Endothelial cell of umbilical vein (primary cell): ENCODE data around the gene REEP1.

Experiments
- CTCF ChIP-seq, 2 donors: IDR thresholded peaks; 1 replicate in 1 of 2; 2 replicates in 1 of 2; pipeline ENCODE4 v1.5.1; 2011; ENCODE audit warnings: low read length in 2 of 2, mild to moderate bottlenecking in 2 of 2, moderate library complexity in 2 of 2, control low read depth in 1 of 2, inconsistent platforms in 1 of 2, low read depth in 1 of 2; ENCODE audit not compliant: insufficient read depth in 1 of 2; ENCODE audit errors: extremely low read depth in 1 of 2
- EZH2 ChIP-seq: IDR thresholded peaks from 2 replicates; pipeline ENCODE4 v1.6.1; 2012; ENCODE audit warnings: borderline replicate concordance, low read depth, mild to moderate bottlenecking, moderate library complexity, low read length, inconsistent platforms; ENCODE audit not compliant: severe bottlenecking
- FOS ChIP-seq: IDR thresholded peaks from 2 replicates; pipeline ENCODE4 v1.6.1; 2011; ENCODE audit warnings: mild to moderate bottlenecking, low read length, moderate library complexity, borderline replicate concordance; ENCODE audit not compliant: insufficient read depth
- JUN ChIP-seq: IDR thresholded peaks from 2 replicates; pipeline ENCODE4 v1.6.1; 2011; ENCODE audit warnings: borderline replicate concordance, low read depth; ENCODE audit not compliant: insufficient read length, insufficient read depth
- MAX ChIP-seq: IDR thresholded peaks from 2 replicates; pipeline ENCODE4 v1.6.1; 2011; ENCODE audit not compliant: insufficient read depth, insufficient read length
- MYC ChIP-seq: IDR thresholded peaks from one replicate; pipeline ENCODE4 v1.6.1; 2011; ENCODE audit warnings: mild to moderate bottlenecking, low read depth, low read length
- POLR2A ChIP-seq: IDR thresholded peaks from 2 replicates; pipeline ENCODE4 v1.6.1; 2012; ENCODE audit warnings: low read depth, mild to moderate bottlenecking, control low read depth, low read length
- POLR2AphosphoS5 ChIP-seq: IDR thresholded peaks from 2 replicates; pipeline ENCODE4 v1.6.1; 2012; ENCODE audit warnings: low read depth, mild to moderate bottlenecking, control low read depth, low read length, moderate library complexity; ENCODE audit not compliant: insufficient read depth

GRCh38 chr2:86239326-86239725 is 98.1 kb downstream of the REEP1 start:
- TF ChIP-seq FOS (no peak), EZH2 (no peak), CTCF (IDR thresholded peaks at IDR 0.05; ENCODE audit: extremely low read depth in 1 of 2, insufficient read depth in 1 of 2, low read depth in 1 of 2, low read length in 2 of 2) (no peak), JUN (no peak), POLR2AphosphoS5 (no peak), POLR2A (no peak), MYC (no peak), MAX (no peak)
